HEK293T (cell line): ENCODE measurements around the gene MFSD6.

Experiments
- CTCF ChIA-PET: fragments of 350-600 bp; formaldehyde crosslinking; extraction: SDS; loops from one replicate; lab custom pipeline; 2021; ENCODE audit warnings: antibody characterized with exemption, inconsistent platforms; lab: Yijun Ruan, JAX
- POLR2A ChIA-PET: fragments of 350-600 bp; formaldehyde crosslinking; extraction: SDS; loops from one replicate; lab custom pipeline; 2020; ENCODE audit warnings: antibody characterized with exemption, inconsistent platforms; lab: Yijun Ruan, JAX
- DNase-seq: peaks from one replicate; pipeline ENCODE4 v3.0.0; 2012; ENCODE audit warnings: mixed read lengths; ENCODE audit errors: extremely low spot score
- ARNT ChIP-seq: fragments of 450-650 bp; IDR thresholded peaks from 2 replicates; pipeline ENCODE4 v1.6.1; 2017; ENCODE audit warnings: mild to moderate bottlenecking
- BHLHE40 ChIP-seq: fragments of 450-650 bp; IDR thresholded peaks from 2 replicates; pipeline ENCODE4 v1.6.1; 2016; ENCODE audit warnings: mild to moderate bottlenecking, moderate library complexity, borderline replicate concordance
- CTBP1 ChIP-seq: fragments of 450-650 bp; IDR thresholded peaks from 2 replicates; pipeline ENCODE4 v1.6.1; 2016; ENCODE audit warnings: borderline replicate concordance
- ELF4 ChIP-seq: fragments of 450-650 bp; IDR thresholded peaks from 2 replicates; pipeline ENCODE4 v1.6.1; 2017; ENCODE audit warnings: antibody characterized with exemption
- FOXA1 ChIP-seq: fragments of 450-650 bp; IDR thresholded peaks from 2 replicates; pipeline ENCODE4 v1.6.1; 2016; ENCODE audit warnings: mild to moderate bottlenecking
- FOXK2 ChIP-seq: fragments of 450-650 bp; IDR thresholded peaks from 2 replicates; pipeline ENCODE4 v1.6.1; 2016; ENCODE audit warnings: mild to moderate bottlenecking
- FOXM1 ChIP-seq: fragments of 450-650 bp; IDR thresholded peaks from 2 replicates; pipeline ENCODE4 v1.6.1; 2017; ENCODE audit warnings: mild to moderate bottlenecking, borderline replicate concordance
- HDGF ChIP-seq: fragments of 450-650 bp; IDR thresholded peaks from 2 replicates; pipeline ENCODE4 v1.6.1; 2017; ENCODE audit warnings: antibody characterized with exemption, borderline replicate concordance
- L3MBTL2 ChIP-seq: fragments of 450-650 bp; conservative IDR thresholded peaks from 2 replicates; pipeline ENCODE4 v1.6.1; 2016; ENCODE audit warnings: mild to moderate bottlenecking
- LEF1 ChIP-seq: fragments of 450-650 bp; IDR thresholded peaks from 2 replicates; pipeline ENCODE4 v1.6.1; 2017; ENCODE audit warnings: mild to moderate bottlenecking, borderline replicate concordance
- NFRKB ChIP-seq: fragments of 450-650 bp; IDR thresholded peaks from 2 replicates; pipeline ENCODE4 v1.6.1; 2016; ENCODE audit warnings: mild to moderate bottlenecking, moderate library complexity
- SP1 ChIP-seq: fragments of 450-650 bp; IDR thresholded peaks from 2 replicates; pipeline ENCODE4 v1.6.1; 2017
- SUZ12 ChIP-seq: fragments of 450-650 bp; IDR thresholded peaks from 2 replicates; pipeline ENCODE4 v1.6.1; 2016; ENCODE audit warnings: mild to moderate bottlenecking
- TARDBP ChIP-seq: fragments of 450-650 bp; IDR thresholded peaks from 2 replicates; pipeline ENCODE4 v1.6.1; 2016
- ZNF384 ChIP-seq: fragments of 450-650 bp; IDR thresholded peaks from 2 replicates; pipeline ENCODE4 v1.6.1; 2016
- TF ChIP-seq, protein P1 (sequence below): fragments of 450-650 bp; IDR thresholded peaks from 2 replicates; pipeline ENCODE4 v1.6.1; 2016

The MFSD6 gene

DNA sequence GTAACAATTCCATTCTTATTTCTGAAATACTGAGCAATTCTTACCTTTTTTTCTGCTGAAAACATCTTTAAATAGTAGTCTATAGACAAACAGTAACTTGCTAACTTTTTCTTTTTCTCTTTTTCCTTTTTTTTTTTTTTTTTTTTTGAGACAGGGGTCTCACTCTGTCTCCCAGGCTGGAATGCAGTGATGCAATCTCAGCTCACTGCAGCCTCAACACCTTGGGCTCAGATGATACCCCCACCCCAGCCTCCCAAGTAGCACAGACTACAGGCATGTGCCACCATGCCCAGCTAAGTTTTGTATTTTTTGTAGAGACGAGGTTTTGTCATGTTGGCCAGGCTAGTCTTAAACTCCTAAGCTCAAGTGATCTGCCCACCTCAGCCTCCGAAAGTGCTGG is 42.2 kb downstream of the MFSD6 start:
- no peak for DNase-seq
- TF ChIP-seq SUZ12 (no peak), ELF4 (no peak)
- TF ChIP-seq, protein P1, sequence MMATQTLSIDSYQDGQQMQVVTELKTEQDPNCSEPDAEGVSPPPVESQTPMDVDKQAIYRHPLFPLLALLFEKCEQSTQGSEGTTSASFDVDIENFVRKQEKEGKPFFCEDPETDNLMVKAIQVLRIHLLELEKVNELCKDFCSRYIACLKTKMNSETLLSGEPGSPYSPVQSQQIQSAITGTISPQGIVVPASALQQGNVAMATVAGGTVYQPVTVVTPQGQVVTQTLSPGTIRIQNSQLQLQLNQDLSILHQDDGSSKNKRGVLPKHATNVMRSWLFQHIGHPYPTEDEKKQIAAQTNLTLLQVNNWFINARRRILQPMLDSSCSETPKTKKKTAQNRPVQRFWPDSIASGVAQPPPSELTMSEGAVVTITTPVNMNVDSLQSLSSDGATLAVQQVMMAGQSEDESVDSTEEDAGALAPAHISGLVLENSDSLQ = no peak
- ChIA-PET POLR2A (no interaction called here), CTCF (interaction anchor here (0.6 to 0.7 kb wide), 2 partner anchors 32 to 433 kb away, joined by 3 to 4 read pairs; no protein-coding TSS in a partner anchor)

DNA sequence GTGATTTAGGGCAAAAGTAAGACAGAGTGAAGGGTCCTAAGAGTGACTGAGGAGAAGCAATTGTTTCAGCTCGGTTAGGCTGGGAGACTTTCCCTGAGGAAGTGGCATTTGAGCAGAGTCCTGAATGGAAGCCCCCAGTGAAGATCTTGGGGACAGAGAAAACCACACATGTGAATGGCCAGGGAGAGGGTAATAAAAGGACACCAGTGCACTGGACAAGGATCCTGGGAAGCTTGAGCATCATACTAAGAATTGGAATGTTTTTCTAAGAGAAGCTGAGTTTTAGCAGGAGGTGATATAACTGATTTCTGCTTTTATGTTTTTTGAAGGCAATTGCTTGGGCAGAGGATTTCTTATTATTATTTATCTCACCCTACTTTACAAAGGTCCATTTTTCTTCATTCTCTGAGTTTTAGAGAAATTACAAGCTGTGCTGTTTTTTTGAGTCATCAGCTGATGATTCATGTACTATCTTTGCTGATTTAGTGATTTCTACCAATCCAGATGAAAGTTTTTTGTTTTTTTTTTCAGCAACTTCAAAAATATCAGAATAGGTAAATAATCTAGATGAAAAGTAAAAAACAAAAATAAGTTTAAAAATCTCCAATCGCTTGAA is 43.5 kb downstream of the MFSD6 start:
- TF ChIP-seq TARDBP = no peak
- TF ChIP-seq L3MBTL2 = no peak
- no peak for TF ChIP-seq LEF1
- TF ChIP-seq BHLHE40 = no peak
- TF ChIP-seq NFRKB = no peak
- TF ChIP-seq ARNT = no peak
- TF ChIP-seq FOXM1 = no peak
- ChIA-PET POLR2A (no interaction called here), CTCF (no interaction called here)
- DNase-seq = no peak

- TF ChIP-seq SUZ12 = no peak
- no peak for TF ChIP-seq NFRKB
- TF ChIP-seq FOXM1 = no peak
- TF ChIP-seq BHLHE40 = no peak
- no peak for TF ChIP-seq HDGF
- no peak for TF ChIP-seq CTBP1
- TF ChIP-seq ZNF384 = no peak
- no peak for TF ChIP-seq LEF1
- TF ChIP-seq TARDBP = no peak
- no peak for TF ChIP-seq FOXA1
- TF ChIP-seq, protein P1 = no peak
- no peak for TF ChIP-seq ARNT
- TF ChIP-seq SP1 = no peak
- no peak for TF ChIP-seq FOXK2
- TF ChIP-seq L3MBTL2 = no peak
- TF ChIP-seq ELF4 = no peak
- no peak for DNase-seq
- POLR2A ChIA-PET = no interaction called here
- CTCF ChIA-PET = no interaction called here
Observed at GRCh38 chr2:190452433-190452832, 44.3 kb downstream of the MFSD6 start.

DNA sequence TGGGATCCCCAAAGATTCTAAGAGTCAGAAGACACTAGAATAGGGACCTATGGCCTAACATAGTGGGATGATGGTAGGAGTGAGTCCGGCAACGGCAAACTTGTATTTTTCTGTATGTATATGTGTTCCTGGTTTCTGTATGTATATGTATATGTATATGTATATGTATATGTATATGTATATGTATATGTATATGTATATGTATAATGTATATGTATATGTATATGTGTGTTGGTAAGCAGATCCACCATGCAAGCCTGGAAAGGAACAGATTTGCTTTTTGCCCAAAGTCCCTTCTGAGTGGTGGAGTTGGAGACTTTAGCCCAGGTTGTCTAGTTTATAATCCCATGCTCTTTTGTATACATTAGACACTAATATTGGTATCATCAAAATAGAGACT is 46.6 kb downstream of the MFSD6 start:
- ChIA-PET CTCF (no interaction called here), POLR2A (no interaction called here)
- DNase-seq = no peak
- TF ChIP-seq FOXM1 = no peak
- no peak for TF ChIP-seq ZNF384
- no peak for TF ChIP-seq CTBP1
- TF ChIP-seq ARNT = no peak
- TF ChIP-seq HDGF = no peak
- TF ChIP-seq, protein P1 = no peak
- TF ChIP-seq ELF4 = no peak
- TF ChIP-seq FOXK2 = no peak
- TF ChIP-seq L3MBTL2 = no peak
- TF ChIP-seq SP1 = no peak
- no peak for TF ChIP-seq FOXA1

DNA sequence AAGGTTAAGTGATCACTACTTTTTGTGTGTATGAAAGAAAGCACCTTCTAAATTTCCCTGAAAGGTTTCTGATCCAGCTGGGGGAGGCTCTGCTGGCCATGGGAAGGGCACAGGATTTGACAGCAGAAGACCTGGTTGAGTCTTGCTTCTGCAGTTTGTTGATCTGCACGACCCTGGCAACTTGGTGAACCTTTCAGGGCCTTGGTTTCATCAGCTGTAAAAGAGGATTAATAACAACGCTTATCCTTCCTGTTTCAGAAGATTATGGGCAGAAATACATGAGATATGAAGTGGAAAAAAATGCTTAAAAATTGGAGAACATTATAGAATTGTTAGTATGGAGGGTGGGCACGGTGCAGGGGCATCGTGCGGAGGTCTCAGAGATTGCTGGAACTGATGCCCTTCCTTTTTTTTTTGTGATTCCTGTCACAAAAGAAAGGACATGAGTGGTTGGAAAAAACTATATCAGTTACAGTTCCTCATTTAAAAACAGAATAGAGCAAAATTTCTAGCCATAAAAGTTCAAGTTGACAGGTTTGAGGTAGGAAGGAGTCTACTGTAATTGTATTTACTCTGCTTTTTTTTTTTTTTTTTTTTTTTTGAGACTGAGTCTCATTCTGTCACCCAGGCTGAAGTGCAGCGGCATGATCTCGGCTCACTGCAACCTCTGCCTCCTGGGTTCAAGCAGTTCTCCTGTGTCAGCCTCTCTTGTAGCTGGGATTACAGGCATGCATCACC is 47.4 kb downstream of the MFSD6 start:
- no peak for DNase-seq
- ChIA-PET POLR2A (no interaction called here), CTCF (no interaction called here)
- no peak for TF ChIP-seq SP1
- TF ChIP-seq FOXK2 = no peak
- no peak for TF ChIP-seq ZNF384
- TF ChIP-seq ARNT = no peak
- no peak for TF ChIP-seq L3MBTL2
- no peak for TF ChIP-seq FOXM1
- no peak for TF ChIP-seq BHLHE40
- TF ChIP-seq SUZ12 = no peak
- no peak for TF ChIP-seq LEF1
- no peak for TF ChIP-seq ELF4
- TF ChIP-seq HDGF = no peak
- TF ChIP-seq TARDBP = no peak
- TF ChIP-seq FOXA1 = no peak
- no peak for TF ChIP-seq CTBP1

- POLR2A ChIA-PET = no interaction called here
- TF ChIP-seq FOXA1 (no peak), FOXK2 (no peak), LEF1 (no peak), L3MBTL2 (no peak), SUZ12 (no peak), ELF4 (no peak), ZNF384 (no peak)
- DNase-seq = no peak
- CTCF ChIA-PET = no interaction called here
Observed at GRCh38 chr2:190456833-190457232, 48.7 kb downstream of the MFSD6 start.
